Cerebellar nuclear complex (tissue), 1 donor: ENCODE results near the gene C11orf21.

ENCODE experiments used
- DNase-seq, 2 experiments: peaks; one replicate each; lab custom pipeline; 2025; lab: John Stamatoyannopoulos, UW

The C11orf21 gene

GRCh38 chr11:2308713-2309112 is 7.0 kb upstream of the C11orf21 start:
- no peak for DNase-seq

DNA sequence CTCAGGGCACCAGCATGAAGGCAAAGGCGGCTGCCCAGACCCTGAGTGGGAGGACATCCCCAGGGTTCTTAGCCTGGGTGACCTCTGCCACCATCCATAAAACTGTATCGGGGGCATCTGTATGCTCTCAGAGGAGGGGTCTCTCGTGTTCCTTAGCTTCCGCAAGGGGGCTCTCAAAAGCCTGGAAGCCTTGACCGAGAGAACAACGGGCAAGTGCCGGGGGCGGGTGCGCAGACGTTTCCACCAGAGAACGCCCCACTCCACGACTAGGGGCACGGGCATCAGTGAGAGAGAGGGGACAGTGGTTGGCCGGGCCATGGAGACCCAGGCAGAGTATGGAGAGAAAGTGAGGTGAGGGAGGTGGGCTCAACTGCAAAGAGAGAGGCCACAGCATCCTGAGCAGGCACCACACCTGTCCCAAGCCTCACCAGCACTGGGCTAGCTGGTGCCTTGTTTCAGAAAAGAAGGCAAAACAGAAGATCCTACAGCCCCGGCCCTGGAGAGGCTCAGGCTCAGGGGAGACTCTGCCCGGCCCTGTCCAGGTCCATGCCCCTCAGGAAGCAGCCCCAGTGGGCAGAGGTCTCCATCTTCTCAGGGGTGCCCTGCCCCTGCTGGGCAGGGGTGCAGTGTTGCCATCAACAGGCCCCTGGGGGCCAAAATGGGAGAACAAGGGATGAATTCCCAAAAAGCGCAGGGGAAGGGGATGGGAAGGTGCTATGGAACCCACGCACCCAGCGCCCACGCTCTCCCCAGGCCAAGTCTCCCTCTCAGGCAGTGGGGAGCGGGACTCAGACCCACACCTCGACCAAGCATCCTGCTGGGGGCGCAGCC is 6.0 kb upstream of the C11orf21 start:
- no peak for DNase-seq

GRCh38 chr11:2306877-2307500 is 5.3 kb upstream of the C11orf21 start:
- no peak for DNase-seq

GRCh38 chr11:2306452-2306823 is 4.7 kb upstream of the C11orf21 start:
- DNase-seq, result no peak

DNA sequence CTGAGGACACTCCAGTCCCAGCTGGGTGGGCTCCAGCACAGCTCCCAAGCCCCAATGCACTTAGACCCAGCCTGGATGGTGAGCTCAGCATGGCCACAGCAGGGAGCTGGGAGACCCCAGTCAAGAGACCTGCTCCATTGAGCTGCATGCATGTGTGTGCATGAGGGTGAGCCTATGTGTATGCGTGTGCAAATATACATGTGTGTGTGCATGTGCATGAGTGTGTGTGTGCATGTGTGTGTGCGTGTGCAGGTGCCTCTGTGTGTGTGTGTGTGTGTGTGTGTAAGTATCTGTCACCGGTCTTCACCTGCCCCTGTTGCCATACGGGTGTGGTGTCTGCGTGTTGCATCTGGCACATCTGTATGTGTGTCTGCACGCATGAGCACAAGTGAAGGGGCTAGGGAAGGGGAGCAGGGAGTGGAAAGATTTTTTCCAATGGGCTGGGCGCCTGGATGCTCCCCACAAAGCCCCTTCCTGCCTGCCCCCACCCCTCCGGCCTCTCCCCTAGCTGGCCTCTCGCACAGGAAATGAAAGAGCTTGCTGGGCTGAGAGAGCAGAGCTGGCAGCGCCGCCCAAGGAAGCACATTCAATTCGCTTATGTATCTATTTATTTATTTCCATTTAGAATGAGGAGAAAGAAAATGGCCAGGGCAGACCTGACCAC is 4.2 kb upstream of the C11orf21 start:
- DNase-seq, result no peak

GRCh38 chr11:2305140-2305778 is 3.5 kb upstream of the C11orf21 start:
- no peak for DNase-seq

GRCh38 chr11:2304506-2305139 is 2.9 kb upstream of the C11orf21 start:
- DNase-seq, result no peak

DNA sequence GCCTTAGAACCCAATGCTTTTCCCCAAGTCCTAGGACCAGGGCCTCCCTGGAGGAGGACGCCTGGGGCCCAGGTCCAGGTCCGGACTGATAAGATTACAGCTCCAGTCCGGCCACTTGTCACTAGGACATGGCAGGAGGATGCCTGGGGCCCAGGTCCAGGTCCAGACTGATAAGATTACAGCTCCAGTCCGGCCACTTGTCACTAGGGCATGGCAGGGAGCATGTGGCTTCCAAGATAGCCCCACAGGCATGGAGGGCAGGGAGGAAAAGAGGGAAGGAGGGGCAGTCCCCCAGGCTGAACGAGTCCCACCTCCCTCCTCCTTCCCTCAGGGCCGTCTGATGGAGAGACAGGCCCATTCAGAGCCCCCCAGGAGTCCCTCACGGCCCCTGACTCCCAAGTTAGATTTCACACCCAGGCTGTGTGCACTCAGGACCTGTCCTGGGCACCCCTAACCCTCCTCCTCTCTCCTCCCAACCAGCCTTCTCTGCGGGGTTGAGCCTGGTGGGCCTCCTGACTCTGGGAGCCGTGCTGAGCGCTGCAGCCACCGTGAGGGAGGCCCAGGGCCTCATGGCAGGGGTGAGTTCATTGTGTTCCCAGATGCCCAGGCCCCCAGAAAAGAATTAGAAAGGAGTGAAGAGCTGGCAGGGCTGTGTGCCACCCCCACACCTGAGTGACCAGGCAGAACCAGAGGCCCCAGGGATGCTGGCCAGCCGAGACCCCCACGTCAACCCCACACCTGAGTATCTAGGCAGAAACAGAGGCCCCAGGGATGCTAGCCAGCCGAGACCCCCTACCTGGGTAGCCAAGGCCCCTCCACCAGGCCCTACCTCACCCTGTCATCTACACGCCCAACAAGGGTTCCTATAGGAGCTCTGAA is 2.1 kb upstream of the C11orf21 start:
- DNase-seq, result no peak

- DNase-seq, result no peak
Observed at GRCh38 chr11:2302896-2303626, 1.3 kb upstream of the C11orf21 start.

DNA sequence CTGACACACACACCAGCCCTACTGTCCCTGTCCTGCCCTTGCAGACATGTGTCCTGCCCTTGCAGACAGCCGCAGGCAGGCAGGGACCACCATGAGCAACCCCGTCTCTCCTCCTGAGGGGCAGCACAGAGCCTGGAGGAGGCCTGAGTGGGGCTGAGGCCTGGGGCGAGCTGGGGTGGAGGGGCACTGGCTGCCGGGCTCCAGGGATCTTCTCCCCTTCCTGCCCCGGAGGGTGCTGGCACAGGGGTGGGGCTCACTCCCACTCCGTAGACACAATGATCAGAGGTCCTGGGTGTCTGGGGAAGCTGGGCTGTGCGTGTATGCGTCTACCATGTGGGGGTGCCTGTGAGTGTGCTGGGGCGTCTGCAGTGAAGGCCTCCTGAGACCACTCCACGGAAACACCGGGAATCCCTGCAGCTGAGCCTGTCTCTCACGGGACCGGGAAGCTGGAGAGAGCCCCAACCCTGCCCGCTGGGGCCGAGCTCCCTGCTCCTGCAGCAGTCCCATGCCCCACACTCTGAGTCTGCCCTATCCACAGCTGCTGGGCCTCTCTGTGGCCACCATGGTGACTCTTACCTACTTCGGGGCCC is 683 bp upstream of the C11orf21 start:
- no peak for DNase-seq

GRCh38 chr11:2300936-2301630 is 635 bp downstream of the C11orf21 start:
- no peak for DNase-seq

DNA sequence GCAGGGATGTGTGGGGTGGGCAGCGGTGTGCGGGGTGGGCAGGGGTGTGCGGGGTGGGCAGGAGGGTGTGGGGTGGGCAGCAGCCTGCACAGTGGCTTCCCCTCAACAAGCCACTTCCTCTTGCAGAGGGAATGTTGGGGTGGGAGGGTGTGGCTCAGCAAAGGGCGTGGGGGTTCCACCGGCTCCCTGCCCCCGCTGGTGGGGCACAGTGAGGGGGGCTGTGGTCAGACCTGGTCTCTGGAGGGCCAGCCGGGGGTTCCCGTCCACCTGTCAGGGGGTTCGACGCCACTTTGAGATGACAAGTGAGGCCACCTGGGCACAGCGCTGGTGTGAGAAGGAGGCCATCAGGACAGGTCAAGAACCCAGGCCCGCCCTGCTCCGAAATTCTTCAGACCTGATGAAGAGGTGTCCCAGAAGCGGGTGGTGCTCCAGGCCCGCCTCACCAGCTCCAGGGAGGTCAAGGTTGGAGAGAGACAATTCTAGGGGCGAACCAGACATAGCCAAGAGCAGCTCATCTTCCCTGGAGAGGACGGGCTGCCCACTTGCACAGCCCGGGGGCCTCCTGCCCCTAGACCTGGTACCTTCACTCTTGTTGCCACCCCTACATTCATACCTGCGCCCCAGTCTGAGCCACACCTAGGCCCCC is 1.3 kb downstream of the C11orf21 start:
- DNase-seq, result no peak

GRCh38 chr11:2299773-2300172 is 1.9 kb downstream of the C11orf21 start:
- DNase-seq, result no peak

DNA sequence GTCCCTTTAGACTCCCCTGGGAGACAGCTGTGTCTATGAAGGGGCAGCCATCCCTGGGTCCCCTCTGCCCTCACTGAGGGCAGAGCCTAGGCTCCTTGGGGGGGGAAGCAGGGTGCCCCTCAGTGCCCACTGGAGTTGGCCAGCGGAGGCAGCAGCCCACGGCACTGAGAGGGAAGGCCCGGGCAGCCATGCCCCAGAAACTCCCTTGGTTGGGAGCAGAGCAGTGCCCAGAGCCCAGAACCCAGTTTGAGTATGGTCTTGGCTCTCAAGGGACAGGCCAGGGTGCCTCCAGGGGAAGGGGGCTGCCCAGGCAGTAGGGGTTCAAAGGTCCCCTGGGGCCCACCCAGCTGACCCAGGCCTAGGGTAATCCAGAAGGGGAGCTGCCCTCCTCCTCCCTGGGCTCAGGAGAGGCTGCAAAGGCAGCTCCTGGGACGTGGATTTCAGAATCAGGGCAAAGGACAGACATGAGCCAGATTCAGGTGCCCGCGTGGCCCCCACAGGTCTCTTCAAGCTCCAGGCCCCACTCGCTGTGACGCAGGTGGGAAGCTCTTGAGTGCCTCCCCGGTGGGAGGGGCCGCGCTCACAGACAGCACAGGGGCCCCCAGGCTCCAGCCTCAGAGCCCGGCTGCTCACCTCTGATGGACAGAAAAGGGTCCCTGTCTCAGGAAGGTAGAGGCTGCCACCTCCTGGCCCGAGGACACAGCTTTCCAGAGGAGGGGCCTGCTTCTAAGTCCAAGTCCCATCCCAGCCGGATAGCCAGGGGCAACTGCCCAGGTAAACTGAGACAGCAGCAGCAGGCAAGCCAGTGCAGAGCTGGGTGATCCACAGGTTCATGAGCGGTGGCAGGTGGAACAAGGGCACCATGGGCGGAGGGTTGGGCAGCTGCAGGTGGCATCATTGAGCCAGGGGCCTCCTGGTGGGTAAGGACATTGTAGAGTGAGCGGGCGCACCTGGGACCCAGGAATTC is 2.6 kb downstream of the C11orf21 start:
- no peak for DNase-seq

GRCh38 chr11:2298131-2298794 is 3.5 kb downstream of the C11orf21 start:
- DNase-seq, result no peak

DNA sequence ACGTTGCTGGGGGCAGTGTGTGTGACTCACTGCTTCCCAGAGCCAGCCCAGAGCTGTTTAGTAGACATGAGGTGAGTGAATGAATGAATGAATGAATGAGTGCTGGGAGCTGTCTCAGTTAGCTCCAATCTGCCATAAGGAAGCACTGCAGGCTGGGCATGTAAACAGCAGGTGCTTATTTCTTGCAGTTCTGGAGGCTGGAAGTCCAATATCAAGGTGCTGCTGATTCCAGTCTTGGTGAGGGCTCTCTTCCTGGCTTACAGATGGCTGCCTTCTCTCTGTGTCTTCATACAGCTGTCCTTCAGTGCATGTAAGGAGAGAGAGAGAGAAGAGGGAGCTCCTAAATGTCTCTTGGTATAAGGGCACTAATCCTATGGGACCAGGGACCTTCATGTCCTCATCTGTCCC is 4.1 kb downstream of the C11orf21 start:
- DNase-seq, result no peak
